Astrocyte (in vitro differentiated cells and primary cell): Measurements from ENCODE around the gene PFKFB2. TPM values are rescaled to one million over a fixed set of nuclear protein-coding genes. Genes with fewer than 3 reads are reported as not detected.

Experiments
- DNase-seq: peaks from one replicate; pipeline ENCODE4 v3.0.0-alpha.2; 2010; ENCODE audit warnings: low read depth
- FAIRE-seq: peaks from 2 replicates; lab custom pipeline; 2011; peaks lifted over from hg19 to GRCh38; lab: Jason Lieb, UNC
- H2AFZ ChIP-seq: 2 replicates; pipeline ENCODE4 v1.6.0; 2012; ENCODE audit warnings: low read depth, low read length, inconsistent platforms
- H3K27ac ChIP-seq: 2 replicates; pipeline ENCODE4 v1.5.1; 2011; ENCODE audit warnings: low read depth, low read length, inconsistent platforms
- H3K27me3 ChIP-seq: 2 replicates; pipeline ENCODE4 v1.6.0; 2011; ENCODE audit warnings: low read length, inconsistent platforms; ENCODE audit not compliant: insufficient read depth
- H3K36me3 ChIP-seq: 2 replicates; pipeline ENCODE4 v1.5.1; 2011; ENCODE audit warnings: low read length, inconsistent platforms; ENCODE audit not compliant: insufficient read depth
- H3K4me1 ChIP-seq: 2 replicates; pipeline ENCODE4 v1.5.1; 2011; ENCODE audit warnings: low read length, inconsistent platforms; ENCODE audit not compliant: insufficient read depth
- H3K4me2 ChIP-seq: 2 replicates; pipeline ENCODE4 v1.6.0; 2012; ENCODE audit warnings: low read length, inconsistent platforms
- H3K4me3 ChIP-seq: 2 replicates; pipeline ENCODE4 v1.5.1; 2011; ENCODE audit warnings: low read depth, mild to moderate bottlenecking, low read length, inconsistent platforms; ENCODE audit not compliant: insufficient read depth
- H3K79me2 ChIP-seq: 2 replicates; pipeline ENCODE4 v1.6.0; 2012; ENCODE audit warnings: mild to moderate bottlenecking, low read length, inconsistent platforms; ENCODE audit not compliant: insufficient read depth
- H3K9ac ChIP-seq: 2 replicates; pipeline ENCODE4 v1.6.0; 2012; ENCODE audit warnings: mild to moderate bottlenecking, low read length, inconsistent platforms
- H3K9me3 ChIP-seq: 2 replicates; pipeline ENCODE4 v1.5.1; 2012; ENCODE audit warnings: low read depth, mild to moderate bottlenecking, low read length, inconsistent platforms; ENCODE audit not compliant: insufficient read depth
- H4K20me1 ChIP-seq: 2 replicates; pipeline ENCODE4 v1.6.0; 2012; ENCODE audit warnings: low read length, inconsistent platforms; ENCODE audit not compliant: insufficient read depth
- H3K27ac Mint-ChIP-seq: one replicate; pipeline ENCODE4 v1.8.0; 2021; ENCODE audit warnings: mild to moderate bottlenecking, mixed read lengths; ENCODE audit not compliant: unreplicated experiment
- H3K27me3 Mint-ChIP-seq: one replicate; pipeline ENCODE4 v1.8.0; 2021; ENCODE audit warnings: low read depth, mixed read lengths; ENCODE audit not compliant: unreplicated experiment
- H3K36me3 Mint-ChIP-seq: one replicate; pipeline ENCODE4 v1.8.0; 2021; ENCODE audit warnings: low read depth, mixed read lengths; ENCODE audit not compliant: unreplicated experiment
- H3K4me1 Mint-ChIP-seq: one replicate; pipeline ENCODE4 v1.8.0; 2021; ENCODE audit warnings: low read depth, mixed read lengths; ENCODE audit not compliant: unreplicated experiment
- H3K4me3 Mint-ChIP-seq: one replicate; pipeline ENCODE4 v1.8.0; 2021; ENCODE audit warnings: mild to moderate bottlenecking, moderate library complexity, mixed read lengths; ENCODE audit not compliant: unreplicated experiment
- H3K9me3 Mint-ChIP-seq: one replicate; pipeline ENCODE4 v1.8.0; 2021; ENCODE audit warnings: mild to moderate bottlenecking, mixed read lengths; ENCODE audit not compliant: unreplicated experiment
- EZH2 ChIP-seq: IDR thresholded peaks from 2 replicates; pipeline ENCODE4 v1.6.1; 2012; ENCODE audit warnings: mild to moderate bottlenecking, low read length, inconsistent platforms; ENCODE audit not compliant: insufficient read depth
- total RNA-seq: library from RNA; stranded (reverse); gene quantifications from 2 replicates; pipeline ENCODE4 v1.2.1, GENCODE V29; 2021
- TF ChIP-seq, protein P1 (sequence below): IDR thresholded peaks from 2 replicates; pipeline ENCODE4 v1.5.1; 2011; ENCODE audit warnings: low read depth, mild to moderate bottlenecking, inconsistent platforms, low read length, moderate library complexity; ENCODE audit not compliant: insufficient read depth

PFKFB2 gene
- total RNA-seq, 1 donor from 2014 or later, result 6.2 TPM

DNA sequence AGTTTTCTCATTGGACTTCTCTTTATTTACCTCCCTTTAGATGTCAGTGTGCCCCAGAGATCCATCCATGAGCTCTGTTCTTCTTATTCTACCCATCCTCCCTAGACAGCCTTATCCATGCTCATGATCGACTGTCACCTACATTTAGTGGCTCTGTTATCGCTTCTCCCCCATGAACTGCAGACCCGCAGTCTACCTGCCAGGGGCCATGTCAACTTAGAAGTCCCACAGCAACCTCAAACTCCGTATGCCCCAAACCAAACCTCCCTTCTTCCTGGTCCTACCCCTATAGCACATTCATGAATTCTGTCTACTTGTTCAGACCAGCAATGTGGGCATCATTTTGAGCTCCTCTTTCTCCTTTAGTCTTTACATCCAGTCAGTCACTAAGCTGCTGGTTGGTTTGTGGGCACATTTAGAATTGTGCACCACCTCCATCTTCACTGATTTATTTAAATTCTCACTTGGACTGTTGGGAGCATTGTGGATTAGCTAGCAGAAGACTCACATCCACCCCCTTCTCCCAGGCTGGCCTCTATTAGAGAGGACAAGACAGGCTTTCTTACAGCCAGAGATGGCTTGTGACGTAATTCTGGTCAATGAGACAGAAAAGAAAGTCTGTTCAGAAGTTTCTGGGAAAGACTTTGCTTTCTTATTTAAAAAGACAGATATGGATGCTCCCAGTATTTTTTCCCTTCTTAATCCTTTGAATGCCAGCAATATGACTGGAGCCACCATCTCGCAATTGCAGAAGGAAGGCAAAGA lies 39.6 kb upstream of the PFKFB2 start:
- no peaks in the 10 kb centered on the region for H3K36me3 ChIP-seq
- H2AFZ ChIP-seq, result no peak overlapping the region
- no peaks in the 10 kb centered on the region for H3K9me3 ChIP-seq
- H3K9ac ChIP-seq, result no peak overlapping the region
- DNase-seq, result no peak
- H3K27ac Mint-ChIP-seq, result no peak overlapping the region
- H3K27ac ChIP-seq, result no peak overlapping the region
- H3K4me2 ChIP-seq, result no peak overlapping the region
- H4K20me1 ChIP-seq, result no peaks in the 10 kb centered on the region
- H3K27me3 ChIP-seq, result no peaks in the 10 kb centered on the region
- H3K27me3 Mint-ChIP-seq, result peaks cover 10% of the 10 kb centered on the region
- H3K4me3 ChIP-seq, result no peak overlapping the region
- no peaks in the 10 kb centered on the region for H3K36me3 Mint-ChIP-seq
- peaks cover 2% of the 10 kb centered on the region for H3K4me1 Mint-ChIP-seq
- H3K9me3 Mint-ChIP-seq, result peaks cover 11% of the 10 kb centered on the region
- no peaks in the 10 kb centered on the region for H3K4me1 ChIP-seq
- FAIRE-seq, result no peak
- no peak for TF ChIP-seq EZH2
- TF ChIP-seq, protein P1, sequence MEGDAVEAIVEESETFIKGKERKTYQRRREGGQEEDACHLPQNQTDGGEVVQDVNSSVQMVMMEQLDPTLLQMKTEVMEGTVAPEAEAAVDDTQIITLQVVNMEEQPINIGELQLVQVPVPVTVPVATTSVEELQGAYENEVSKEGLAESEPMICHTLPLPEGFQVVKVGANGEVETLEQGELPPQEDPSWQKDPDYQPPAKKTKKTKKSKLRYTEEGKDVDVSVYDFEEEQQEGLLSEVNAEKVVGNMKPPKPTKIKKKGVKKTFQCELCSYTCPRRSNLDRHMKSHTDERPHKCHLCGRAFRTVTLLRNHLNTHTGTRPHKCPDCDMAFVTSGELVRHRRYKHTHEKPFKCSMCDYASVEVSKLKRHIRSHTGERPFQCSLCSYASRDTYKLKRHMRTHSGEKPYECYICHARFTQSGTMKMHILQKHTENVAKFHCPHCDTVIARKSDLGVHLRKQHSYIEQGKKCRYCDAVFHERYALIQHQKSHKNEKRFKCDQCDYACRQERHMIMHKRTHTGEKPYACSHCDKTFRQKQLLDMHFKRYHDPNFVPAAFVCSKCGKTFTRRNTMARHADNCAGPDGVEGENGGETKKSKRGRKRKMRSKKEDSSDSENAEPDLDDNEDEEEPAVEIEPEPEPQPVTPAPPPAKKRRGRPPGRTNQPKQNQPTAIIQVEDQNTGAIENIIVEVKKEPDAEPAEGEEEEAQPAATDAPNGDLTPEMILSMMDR, result no peak
- no peak overlapping the region for H3K4me3 Mint-ChIP-seq
- H3K79me2 ChIP-seq, result no peaks in the 10 kb centered on the region

DNA sequence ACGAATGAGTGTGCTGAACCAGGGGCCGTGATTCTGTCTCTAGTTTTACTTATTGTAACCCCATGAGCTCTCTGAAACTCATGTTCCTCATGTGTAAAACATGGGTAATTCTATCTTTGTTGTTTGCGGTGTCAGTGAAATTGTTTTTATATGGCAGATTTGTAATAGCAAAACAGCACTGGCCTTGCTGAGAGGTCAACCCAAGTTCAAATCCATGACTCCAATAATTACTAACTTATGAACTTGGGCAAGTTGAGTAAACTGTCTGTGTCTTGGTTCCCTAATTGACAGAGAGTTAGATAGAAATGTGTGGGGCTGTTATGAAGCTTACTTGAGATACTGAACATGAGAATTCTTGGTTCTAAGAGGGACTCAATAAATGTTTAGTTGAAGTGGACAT lies 38.3 kb upstream of the PFKFB2 start:
- FAIRE-seq (no peak), DNase-seq (no peak)
- Histone ChIP-seq H3K79me2 (no peaks in the 10 kb centered on the region), H3K27ac (no peak overlapping the region), H3K4me3 (no peak overlapping the region), H3K27me3 (no peaks in the 10 kb centered on the region), H3K9me3 (no peaks in the 10 kb centered on the region), H3K4me1 (no peaks in the 10 kb centered on the region), H4K20me1 (no peaks in the 10 kb centered on the region), H3K9ac (no peak overlapping the region), H3K36me3 (no peaks in the 10 kb centered on the region), H2AFZ (no peak overlapping the region), H3K4me2 (no peak overlapping the region)
- H3K4me1 Mint-ChIP-seq, result peaks cover 2% of the 10 kb centered on the region
- H3K4me3 Mint-ChIP-seq, result no peak overlapping the region
- no peak overlapping the region for H3K27ac Mint-ChIP-seq
- TF ChIP-seq, protein P1, result no peak
- TF ChIP-seq EZH2, result no peak
- no peaks in the 10 kb centered on the region for H3K36me3 Mint-ChIP-seq
- H3K27me3 Mint-ChIP-seq, result peaks cover 10% of the 10 kb centered on the region
- H3K9me3 Mint-ChIP-seq, result peaks cover 4% of the 10 kb centered on the region

DNA sequence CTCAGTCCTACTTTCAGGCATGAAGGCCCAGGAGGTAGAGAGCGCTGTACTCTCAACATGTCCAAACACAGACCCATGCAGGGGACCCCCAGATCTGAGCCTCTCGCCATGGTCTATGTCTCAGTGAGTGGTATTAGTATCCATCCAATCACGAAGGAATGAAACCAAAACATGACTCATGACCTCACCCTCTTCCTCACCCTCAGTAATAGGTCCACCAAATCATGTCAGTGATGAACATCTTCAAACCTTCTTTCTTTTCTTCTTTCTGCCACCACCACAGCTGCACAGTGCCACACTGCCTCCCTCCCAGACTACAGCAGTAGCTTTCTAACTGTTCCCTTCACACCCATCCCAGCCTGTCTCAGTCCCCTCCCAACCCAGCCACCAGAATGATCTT lies 37.3 kb upstream of the PFKFB2 start:
- TF ChIP-seq, protein P1, result no peak
- TF ChIP-seq EZH2, result no peak
- Mint-ChIP-seq H3K36me3 (no peaks in the 10 kb centered on the region), H3K4me3 (no peak overlapping the region), H3K27ac (no peak overlapping the region), H3K9me3 (peaks cover 1% of the 10 kb centered on the region), H3K4me1 (peaks cover 4% of the 10 kb centered on the region), H3K27me3 (peaks cover 10% of the 10 kb centered on the region)
- Histone ChIP-seq H3K79me2 (no peaks in the 10 kb centered on the region), H3K4me2 (no peak overlapping the region), H3K9ac (no peak overlapping the region), H2AFZ (no peak overlapping the region), H3K9me3 (no peaks in the 10 kb centered on the region), H3K27me3 (no peaks in the 10 kb centered on the region), H3K4me3 (no peak overlapping the region), H3K27ac (no peak overlapping the region), H3K4me1 (peaks cover 6% of the 10 kb centered on the region), H4K20me1 (no peaks in the 10 kb centered on the region), H3K36me3 (no peaks in the 10 kb centered on the region)
- DNase-seq (no peak), FAIRE-seq (no peak)
